ENCODE results near the gene SIRPA.

DNA sequence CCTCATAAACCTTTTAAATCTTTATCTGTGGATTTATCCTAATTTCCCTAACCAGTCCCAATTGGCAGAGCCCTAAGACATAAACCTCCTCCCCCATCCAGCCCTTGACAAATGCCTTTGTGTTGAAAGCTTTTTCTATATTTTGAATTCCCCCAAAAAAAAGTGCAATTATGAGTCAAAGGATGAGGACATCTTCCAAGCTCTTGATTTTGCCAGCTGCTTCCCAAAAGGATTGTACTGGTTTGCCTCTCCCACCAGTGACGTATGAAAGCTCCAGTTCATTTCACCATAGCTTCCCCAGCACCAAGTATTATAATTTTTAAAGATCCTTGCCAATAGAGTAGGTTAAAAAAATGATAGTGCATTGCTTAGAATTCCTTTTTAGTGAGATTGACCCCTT lies 38.9 kb downstream of the SIRPA start:
- no peak for TF ChIP-seq POLR2A (IDR thresholded peaks at IDR 0.05)
- TF ChIP-seq, protein P1, sequence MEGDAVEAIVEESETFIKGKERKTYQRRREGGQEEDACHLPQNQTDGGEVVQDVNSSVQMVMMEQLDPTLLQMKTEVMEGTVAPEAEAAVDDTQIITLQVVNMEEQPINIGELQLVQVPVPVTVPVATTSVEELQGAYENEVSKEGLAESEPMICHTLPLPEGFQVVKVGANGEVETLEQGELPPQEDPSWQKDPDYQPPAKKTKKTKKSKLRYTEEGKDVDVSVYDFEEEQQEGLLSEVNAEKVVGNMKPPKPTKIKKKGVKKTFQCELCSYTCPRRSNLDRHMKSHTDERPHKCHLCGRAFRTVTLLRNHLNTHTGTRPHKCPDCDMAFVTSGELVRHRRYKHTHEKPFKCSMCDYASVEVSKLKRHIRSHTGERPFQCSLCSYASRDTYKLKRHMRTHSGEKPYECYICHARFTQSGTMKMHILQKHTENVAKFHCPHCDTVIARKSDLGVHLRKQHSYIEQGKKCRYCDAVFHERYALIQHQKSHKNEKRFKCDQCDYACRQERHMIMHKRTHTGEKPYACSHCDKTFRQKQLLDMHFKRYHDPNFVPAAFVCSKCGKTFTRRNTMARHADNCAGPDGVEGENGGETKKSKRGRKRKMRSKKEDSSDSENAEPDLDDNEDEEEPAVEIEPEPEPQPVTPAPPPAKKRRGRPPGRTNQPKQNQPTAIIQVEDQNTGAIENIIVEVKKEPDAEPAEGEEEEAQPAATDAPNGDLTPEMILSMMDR (IDR thresholded peaks at IDR 0.05), result no peak
